ENCODE results near the gene NLRP12.

DNA sequence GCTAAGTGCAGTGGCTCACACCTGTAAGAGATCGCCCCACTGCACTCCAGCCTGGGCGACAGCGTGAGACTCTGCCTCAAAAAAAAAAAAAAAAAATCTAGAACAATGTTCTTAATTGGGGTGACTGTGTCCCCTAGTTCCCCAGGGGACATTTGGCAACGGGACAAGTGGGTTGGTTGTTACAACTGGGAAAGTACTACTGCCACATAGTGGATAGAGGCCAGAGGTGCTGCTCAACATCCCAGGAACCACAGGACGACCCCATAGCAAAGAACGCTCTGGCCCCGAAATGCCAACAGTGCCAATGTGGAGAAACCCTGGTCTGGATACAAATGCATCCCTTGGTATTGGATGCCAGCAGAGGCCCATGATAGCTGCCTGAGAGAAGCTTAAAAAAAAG, 11.8 kb downstream of the NLRP12 start:
- no peak for TF ChIP-seq POLR2A (IDR thresholded peaks at IDR 0.05)
- TF ChIP-seq EP300 (IDR thresholded peaks at IDR 0.05): no peak
- TF ChIP-seq, protein P1, sequence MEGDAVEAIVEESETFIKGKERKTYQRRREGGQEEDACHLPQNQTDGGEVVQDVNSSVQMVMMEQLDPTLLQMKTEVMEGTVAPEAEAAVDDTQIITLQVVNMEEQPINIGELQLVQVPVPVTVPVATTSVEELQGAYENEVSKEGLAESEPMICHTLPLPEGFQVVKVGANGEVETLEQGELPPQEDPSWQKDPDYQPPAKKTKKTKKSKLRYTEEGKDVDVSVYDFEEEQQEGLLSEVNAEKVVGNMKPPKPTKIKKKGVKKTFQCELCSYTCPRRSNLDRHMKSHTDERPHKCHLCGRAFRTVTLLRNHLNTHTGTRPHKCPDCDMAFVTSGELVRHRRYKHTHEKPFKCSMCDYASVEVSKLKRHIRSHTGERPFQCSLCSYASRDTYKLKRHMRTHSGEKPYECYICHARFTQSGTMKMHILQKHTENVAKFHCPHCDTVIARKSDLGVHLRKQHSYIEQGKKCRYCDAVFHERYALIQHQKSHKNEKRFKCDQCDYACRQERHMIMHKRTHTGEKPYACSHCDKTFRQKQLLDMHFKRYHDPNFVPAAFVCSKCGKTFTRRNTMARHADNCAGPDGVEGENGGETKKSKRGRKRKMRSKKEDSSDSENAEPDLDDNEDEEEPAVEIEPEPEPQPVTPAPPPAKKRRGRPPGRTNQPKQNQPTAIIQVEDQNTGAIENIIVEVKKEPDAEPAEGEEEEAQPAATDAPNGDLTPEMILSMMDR (IDR thresholded peaks at IDR 0.05): no peak
